Measurements from ENCODE around the gene DHH.

The DHH gene

DNA sequence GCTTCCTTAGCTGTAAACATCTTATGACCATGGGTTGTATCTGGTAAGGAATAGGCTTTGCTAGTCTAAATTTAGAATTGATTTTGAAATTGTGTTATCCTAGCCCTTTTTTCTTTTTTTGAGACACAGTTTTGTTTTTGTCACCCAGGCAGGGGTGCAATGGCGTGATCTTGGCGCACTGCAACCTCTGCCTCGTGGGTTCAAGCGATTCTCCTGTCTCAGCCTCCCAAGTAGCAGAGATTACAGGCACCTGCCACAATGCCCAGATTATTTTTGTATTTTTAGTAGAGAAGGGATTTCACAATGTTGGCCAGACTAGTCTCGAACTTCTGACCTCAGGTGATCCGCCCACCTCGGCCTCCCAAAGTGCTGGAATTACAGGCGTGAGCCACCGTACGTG is 39.0 kb upstream of the DHH start:
- peaks cover 14% of the 10 kb centered on the region for H3K79me2 ChIP-seq (ENCODE audit: control insufficient read depth, insufficient read depth, low read length)
- no peak overlapping the region for H3K9ac ChIP-seq (ENCODE audit: low read length)
- WGBS (ENCODE audit: extremely low coverage, insufficient coverage, low lambda C conversion rate): no CpG with 5 or more reads among the region's 10 CpGs
- H2AK5ac ChIP-seq (ENCODE audit: low read length): no peak overlapping the region
- no peaks in the 10 kb centered on the region for H3K27me3 ChIP-seq (ENCODE audit: insufficient read depth, low read length, poor library complexity)
- DNase-seq: no peak
- H2BK120ac ChIP-seq (ENCODE audit: low read depth, low read length): no peak overlapping the region
- H2BK5ac ChIP-seq (ENCODE audit: low read length): no peak overlapping the region
- H3K18ac ChIP-seq (ENCODE audit: low read length): no peak overlapping the region
- peaks cover 4% of the 10 kb centered on the region for H3K79me1 ChIP-seq (ENCODE audit: low read length)
- no peak overlapping the region for H3K27ac ChIP-seq (ENCODE audit: low read depth, low read length)
- no peak overlapping the region for H3K4ac ChIP-seq (ENCODE audit: low read depth, low read length)
- no peak overlapping the region for H3K4me3 ChIP-seq (ENCODE audit: low read length)
- H3K4me2 ChIP-seq (ENCODE audit: low read length): no peak overlapping the region
- H4K8ac ChIP-seq (ENCODE audit: low read depth, low read length): no peak overlapping the region
- H3K36me3 ChIP-seq (ENCODE audit: control insufficient read depth, insufficient read depth, low read length): peaks cover 9% of the 10 kb centered on the region
- no peak overlapping the region for H2BK15ac ChIP-seq (replicated peaks; ENCODE audit: low read depth)
- no peak overlapping the region for H3K23ac ChIP-seq (ENCODE audit: low read length)
- no peak overlapping the region for H4K5ac ChIP-seq (ENCODE audit: low read length)
- no peak overlapping the region for H3K56ac ChIP-seq (ENCODE audit: low read length)
- peaks cover 8% of the 10 kb centered on the region for H3K4me1 ChIP-seq (ENCODE audit: control insufficient read depth, low read depth, low read length)

- Histone ChIP-seq H3K18ac (ENCODE audit: low read length) (no peak overlapping the region), H2BK15ac (replicated peaks; ENCODE audit: low read depth) (no peak overlapping the region), H3K4ac (ENCODE audit: low read depth, low read length) (no peak overlapping the region), H3K4me3 (ENCODE audit: low read length) (no peak overlapping the region), H2BK120ac (ENCODE audit: low read depth, low read length) (no peak overlapping the region), H2BK5ac (ENCODE audit: low read length) (no peak overlapping the region), H3K27me3 (ENCODE audit: insufficient read depth, low read length, poor library complexity) (no peaks in the 10 kb centered on the region), H3K23ac (ENCODE audit: low read length) (no peak overlapping the region), H2AK5ac (ENCODE audit: low read length) (no peak overlapping the region), H3K4me1 (ENCODE audit: control insufficient read depth, low read depth, low read length) (peaks cover 8% of the 10 kb centered on the region), H3K79me2 (ENCODE audit: control insufficient read depth, insufficient read depth, low read length) (peaks cover 14% of the 10 kb centered on the region), H4K5ac (ENCODE audit: low read length) (no peak overlapping the region), H3K79me1 (ENCODE audit: low read length) (peaks cover 4% of the 10 kb centered on the region), H3K36me3 (ENCODE audit: control insufficient read depth, insufficient read depth, low read length) (peaks cover 9% of the 10 kb centered on the region), H3K9ac (ENCODE audit: low read length) (no peak overlapping the region), H3K27ac (ENCODE audit: low read depth, low read length) (no peak overlapping the region), H4K8ac (ENCODE audit: low read depth, low read length) (no peak overlapping the region), H3K56ac (ENCODE audit: low read length) (no peak overlapping the region), H3K4me2 (ENCODE audit: low read length) (no peak overlapping the region)
- no CpG with 5 or more reads among the region's 5 CpGs for WGBS (ENCODE audit: extremely low coverage, insufficient coverage, low lambda C conversion rate)
- peak; percentile 2 for DNase-seq
These were observed 38.4 kb upstream of the DHH start for GRCh38 chr12:49133014-49133413.

- no peak overlapping the region for H2BK120ac ChIP-seq (ENCODE audit: low read depth, low read length)
- peaks cover 4% of the 10 kb centered on the region for H3K79me1 ChIP-seq (ENCODE audit: low read length)
- H3K79me2 ChIP-seq (ENCODE audit: control insufficient read depth, insufficient read depth, low read length): peaks cover 14% of the 10 kb centered on the region
- H4K8ac ChIP-seq (ENCODE audit: low read depth, low read length): no peak overlapping the region
- peak overlapping the region; percentile 51 for H3K4me2 ChIP-seq (ENCODE audit: low read length)
- no peak overlapping the region for H3K4ac ChIP-seq (ENCODE audit: low read depth, low read length)
- H3K4me3 ChIP-seq (ENCODE audit: low read length): peak overlapping the region; percentile 9
- no peaks in the 10 kb centered on the region for H3K27me3 ChIP-seq (ENCODE audit: insufficient read depth, low read length, poor library complexity)
- H3K27ac ChIP-seq (ENCODE audit: low read depth, low read length): no peak overlapping the region
- no peak overlapping the region for H2BK5ac ChIP-seq (ENCODE audit: low read length)
- H2AK5ac ChIP-seq (ENCODE audit: low read length): no peak overlapping the region
- WGBS (ENCODE audit: extremely low coverage, insufficient coverage, low lambda C conversion rate): no CpG with 5 or more reads among the region's 9 CpGs
- H3K9ac ChIP-seq (ENCODE audit: low read length): peak overlapping the region; percentile 59
- no peak overlapping the region for H3K18ac ChIP-seq (ENCODE audit: low read length)
- H3K36me3 ChIP-seq (ENCODE audit: control insufficient read depth, insufficient read depth, low read length): peaks cover 10% of the 10 kb centered on the region
- no peak overlapping the region for H3K23ac ChIP-seq (ENCODE audit: low read length)
- peak overlapping the region; percentile 80 for H3K56ac ChIP-seq (ENCODE audit: low read length)
- H4K5ac ChIP-seq (ENCODE audit: low read length): peak overlapping the region; percentile 33
- peak; percentile 30 for DNase-seq
- peaks cover 8% of the 10 kb centered on the region for H3K4me1 ChIP-seq (ENCODE audit: control insufficient read depth, low read depth, low read length)
- H2BK15ac ChIP-seq (replicated peaks; ENCODE audit: low read depth): no peak overlapping the region
These were observed 37.4 kb upstream of the DHH start for GRCh38 chr12:49131894-49132461.

GRCh38 chr12:49131051-49131893 is 36.7 kb upstream of the DHH start, which contains the start of gene TUBA1B:
Gene TUBA1B (minus strand): TSS chr12:49131395. CDS start chr12:49131300, 95 bp downstream.
- Histone ChIP-seq H2BK5ac (ENCODE audit: low read length) (peak within 1 kb of the TSS; percentile 97), H3K4me3 (ENCODE audit: low read length) (peak within 1 kb of the TSS; percentile 80), H2AK5ac (ENCODE audit: low read length) (peak within 1 kb of the TSS; percentile 83), H2BK15ac (replicated peaks; ENCODE audit: low read depth) (no peak within 1 kb of the TSS), H3K4me2 (ENCODE audit: low read length) (peak within 1 kb of the TSS; percentile 57), H4K8ac (ENCODE audit: low read depth, low read length) (no peak within 1 kb of the TSS), H3K79me1 (ENCODE audit: low read length) (peaks cover 4% of the 10 kb centered on the region), H3K18ac (ENCODE audit: low read length) (peak within 1 kb of the TSS; percentile 94), H3K79me2 (ENCODE audit: control insufficient read depth, insufficient read depth, low read length) (peaks cover 14% of the 10 kb centered on the region), H3K4ac (ENCODE audit: low read depth, low read length) (peak within 1 kb of the TSS; percentile 99), H3K23ac (ENCODE audit: low read length) (peak within 1 kb of the TSS; percentile 83), H3K27me3 (ENCODE audit: insufficient read depth, low read length, poor library complexity) (no peaks in the 10 kb centered on the region), H3K36me3 (ENCODE audit: control insufficient read depth, insufficient read depth, low read length) (peaks cover 10% of the 10 kb centered on the region), H3K9ac (ENCODE audit: low read length) (peak within 1 kb of the TSS; percentile 100), H3K56ac (ENCODE audit: low read length) (peak within 1 kb of the TSS; percentile 99), H2BK120ac (ENCODE audit: low read depth, low read length) (peak within 1 kb of the TSS; percentile 18), H3K4me1 (ENCODE audit: control insufficient read depth, low read depth, low read length) (peaks cover 8% of the 10 kb centered on the region), H3K27ac (ENCODE audit: low read depth, low read length) (peak within 1 kb of the TSS; percentile 95), H4K5ac (ENCODE audit: low read length) (peak within 1 kb of the TSS; percentile 33)
- WGBS (ENCODE audit: extremely low coverage, insufficient coverage, low lambda C conversion rate): no CpG with 5 or more reads among the region's 79 CpGs
- DNase-seq: peak; percentile 94

DNA sequence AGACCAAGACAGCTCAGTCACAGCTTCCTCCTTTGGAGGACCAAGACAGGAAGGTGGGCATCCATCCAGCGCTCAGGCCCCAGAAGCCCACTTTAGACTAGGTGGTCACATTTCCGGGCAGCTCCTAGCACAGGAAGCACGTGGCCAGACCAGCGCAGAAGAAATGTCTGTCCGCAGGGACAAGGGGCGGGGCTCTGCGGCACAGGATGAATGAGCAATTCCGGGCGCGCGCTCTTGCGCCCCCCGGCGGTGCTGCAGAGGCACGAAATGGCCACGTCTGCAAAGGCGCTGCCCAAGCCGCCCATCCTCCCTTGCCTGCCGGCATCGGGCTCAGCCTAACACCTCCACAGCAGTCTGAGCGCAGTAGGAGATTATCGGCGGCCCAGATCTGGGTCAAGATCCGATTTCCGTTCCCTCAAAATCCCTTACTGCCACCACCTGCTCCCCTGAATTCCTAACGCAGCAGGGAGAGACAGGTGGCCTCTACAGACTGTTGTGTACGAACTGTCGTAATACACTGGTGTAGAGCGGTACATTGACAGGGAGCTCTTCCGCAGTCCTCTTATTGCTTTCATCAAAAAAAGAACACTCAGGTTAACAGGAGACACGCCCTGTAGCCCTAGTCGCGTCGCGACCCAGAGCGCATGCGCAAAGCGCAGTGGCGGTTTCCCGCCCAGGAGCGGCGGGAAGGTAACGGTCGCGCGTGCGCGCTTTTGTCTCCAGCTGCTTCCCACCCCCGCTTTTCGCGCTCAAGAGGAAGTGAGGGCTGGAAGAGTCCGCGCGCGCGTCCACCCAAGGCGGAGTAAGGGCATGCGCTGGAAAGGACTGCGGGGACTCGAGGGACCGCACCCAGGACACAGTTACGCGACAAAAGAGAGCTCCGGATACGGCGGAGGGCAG is 35.8 kb upstream of the DHH start:
- H3K27ac ChIP-seq (ENCODE audit: low read depth, low read length): peak overlapping the region; percentile 95
- peak overlapping the region; percentile 94 for H3K4me2 ChIP-seq (ENCODE audit: low read length)
- peak; percentile 96 for DNase-seq
- peak overlapping the region; percentile 97 for H2BK5ac ChIP-seq (ENCODE audit: low read length)
- H3K9ac ChIP-seq (ENCODE audit: low read length): peak overlapping the region; percentile 100
- WGBS (ENCODE audit: extremely low coverage, insufficient coverage, low lambda C conversion rate): no CpG with 5 or more reads among the region's 66 CpGs
- H2BK120ac ChIP-seq (ENCODE audit: low read depth, low read length): peak overlapping the region; percentile 18
- H3K79me1 ChIP-seq (ENCODE audit: low read length): peaks cover 4% of the 10 kb centered on the region
- peaks cover 8% of the 10 kb centered on the region for H3K4me1 ChIP-seq (ENCODE audit: control insufficient read depth, low read depth, low read length)
- H4K8ac ChIP-seq (ENCODE audit: low read depth, low read length): no peak overlapping the region
- H3K36me3 ChIP-seq (ENCODE audit: control insufficient read depth, insufficient read depth, low read length): peaks cover 10% of the 10 kb centered on the region
- no peak overlapping the region for H2AK5ac ChIP-seq (ENCODE audit: low read length)
- peak overlapping the region; percentile 83 for H3K23ac ChIP-seq (ENCODE audit: low read length)
- H3K27me3 ChIP-seq (ENCODE audit: insufficient read depth, low read length, poor library complexity): no peaks in the 10 kb centered on the region
- H2BK15ac ChIP-seq (replicated peaks; ENCODE audit: low read depth): no peak overlapping the region
- peak overlapping the region; percentile 85 for H3K4me3 ChIP-seq (ENCODE audit: low read length)
- H3K4ac ChIP-seq (ENCODE audit: low read depth, low read length): peak overlapping the region; percentile 99
- peak overlapping the region; percentile 94 for H3K18ac ChIP-seq (ENCODE audit: low read length)
- no peak overlapping the region for H4K5ac ChIP-seq (ENCODE audit: low read length)
- peak overlapping the region; percentile 99 for H3K56ac ChIP-seq (ENCODE audit: low read length)
- peaks cover 14% of the 10 kb centered on the region for H3K79me2 ChIP-seq (ENCODE audit: control insufficient read depth, insufficient read depth, low read length)
